WI38 (cell line): ENCODE measurements around the gene UBE2G2.

Experiments used
- H3K4me3 ChIP-seq: 2 replicates; pipeline ENCODE4 v1.5.1; 2011; ENCODE audit warnings: low read depth, mild to moderate bottlenecking, control low read depth, low read length
- TF ChIP-seq, protein P1 (sequence below): IDR thresholded peaks from 2 replicates; pipeline ENCODE4 v1.5.1; 2012; ENCODE audit warnings: low read depth, mild to moderate bottlenecking, control low read depth, low read length

Gene UBE2G2

DNA sequence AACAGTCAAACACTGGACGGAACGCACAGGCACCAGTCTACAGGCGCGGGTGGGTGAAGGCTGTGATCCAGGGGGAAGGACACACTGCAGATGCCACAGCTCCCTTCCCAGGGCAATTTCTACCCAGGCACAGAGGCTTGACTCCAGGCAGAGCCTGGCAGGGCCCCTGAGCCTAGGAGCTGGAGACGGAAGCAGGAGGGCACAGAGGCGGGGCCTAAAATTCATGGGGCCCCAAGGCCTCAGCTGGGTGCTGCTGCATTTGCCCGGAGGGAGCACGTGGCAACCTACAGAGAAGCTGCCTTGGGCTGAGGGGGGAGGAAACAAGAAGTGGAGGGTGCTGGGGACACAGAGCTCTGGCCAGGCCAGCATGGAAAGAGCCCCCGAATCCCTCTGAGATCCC, 41.2 kb downstream of the UBE2G2 start:
- H3K4me3 ChIP-seq: no peak overlapping the region
- TF ChIP-seq, protein P1, sequence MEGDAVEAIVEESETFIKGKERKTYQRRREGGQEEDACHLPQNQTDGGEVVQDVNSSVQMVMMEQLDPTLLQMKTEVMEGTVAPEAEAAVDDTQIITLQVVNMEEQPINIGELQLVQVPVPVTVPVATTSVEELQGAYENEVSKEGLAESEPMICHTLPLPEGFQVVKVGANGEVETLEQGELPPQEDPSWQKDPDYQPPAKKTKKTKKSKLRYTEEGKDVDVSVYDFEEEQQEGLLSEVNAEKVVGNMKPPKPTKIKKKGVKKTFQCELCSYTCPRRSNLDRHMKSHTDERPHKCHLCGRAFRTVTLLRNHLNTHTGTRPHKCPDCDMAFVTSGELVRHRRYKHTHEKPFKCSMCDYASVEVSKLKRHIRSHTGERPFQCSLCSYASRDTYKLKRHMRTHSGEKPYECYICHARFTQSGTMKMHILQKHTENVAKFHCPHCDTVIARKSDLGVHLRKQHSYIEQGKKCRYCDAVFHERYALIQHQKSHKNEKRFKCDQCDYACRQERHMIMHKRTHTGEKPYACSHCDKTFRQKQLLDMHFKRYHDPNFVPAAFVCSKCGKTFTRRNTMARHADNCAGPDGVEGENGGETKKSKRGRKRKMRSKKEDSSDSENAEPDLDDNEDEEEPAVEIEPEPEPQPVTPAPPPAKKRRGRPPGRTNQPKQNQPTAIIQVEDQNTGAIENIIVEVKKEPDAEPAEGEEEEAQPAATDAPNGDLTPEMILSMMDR: no peak

DNA sequence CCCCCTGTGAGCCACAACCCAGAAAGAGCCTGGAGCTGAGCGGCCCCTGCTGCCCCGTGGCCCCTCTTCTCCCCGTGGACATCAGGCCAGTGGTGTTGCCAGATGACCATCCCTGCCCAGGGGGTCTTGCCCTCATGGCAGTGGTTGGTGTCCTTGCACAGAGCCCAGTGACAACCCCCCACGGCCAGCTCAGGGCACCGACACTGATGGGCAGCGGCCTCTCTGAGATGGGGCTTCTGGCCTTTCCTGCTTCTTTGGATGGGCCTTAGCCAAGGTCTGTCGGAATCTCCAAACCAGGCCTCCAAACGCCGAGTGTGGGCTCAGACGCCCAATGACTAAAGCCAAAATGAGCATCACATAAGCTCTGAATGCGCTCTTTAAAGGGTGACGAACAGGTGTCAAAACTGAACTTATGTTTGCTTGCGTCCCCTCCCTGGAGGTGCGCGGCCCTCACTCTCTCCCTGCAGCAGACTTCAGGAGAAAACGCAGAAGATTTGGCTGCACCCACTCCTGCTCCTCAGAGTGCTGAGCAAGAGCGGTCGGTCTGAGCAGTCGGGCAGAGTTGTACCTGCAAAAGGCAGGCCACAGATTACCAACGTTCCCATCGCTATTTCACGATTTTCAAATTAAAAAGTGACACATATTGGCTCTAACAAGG, 41.9 kb downstream of the UBE2G2 start:
- no peak overlapping the region for H3K4me3 ChIP-seq
- TF ChIP-seq, protein P1: no peak

DNA sequence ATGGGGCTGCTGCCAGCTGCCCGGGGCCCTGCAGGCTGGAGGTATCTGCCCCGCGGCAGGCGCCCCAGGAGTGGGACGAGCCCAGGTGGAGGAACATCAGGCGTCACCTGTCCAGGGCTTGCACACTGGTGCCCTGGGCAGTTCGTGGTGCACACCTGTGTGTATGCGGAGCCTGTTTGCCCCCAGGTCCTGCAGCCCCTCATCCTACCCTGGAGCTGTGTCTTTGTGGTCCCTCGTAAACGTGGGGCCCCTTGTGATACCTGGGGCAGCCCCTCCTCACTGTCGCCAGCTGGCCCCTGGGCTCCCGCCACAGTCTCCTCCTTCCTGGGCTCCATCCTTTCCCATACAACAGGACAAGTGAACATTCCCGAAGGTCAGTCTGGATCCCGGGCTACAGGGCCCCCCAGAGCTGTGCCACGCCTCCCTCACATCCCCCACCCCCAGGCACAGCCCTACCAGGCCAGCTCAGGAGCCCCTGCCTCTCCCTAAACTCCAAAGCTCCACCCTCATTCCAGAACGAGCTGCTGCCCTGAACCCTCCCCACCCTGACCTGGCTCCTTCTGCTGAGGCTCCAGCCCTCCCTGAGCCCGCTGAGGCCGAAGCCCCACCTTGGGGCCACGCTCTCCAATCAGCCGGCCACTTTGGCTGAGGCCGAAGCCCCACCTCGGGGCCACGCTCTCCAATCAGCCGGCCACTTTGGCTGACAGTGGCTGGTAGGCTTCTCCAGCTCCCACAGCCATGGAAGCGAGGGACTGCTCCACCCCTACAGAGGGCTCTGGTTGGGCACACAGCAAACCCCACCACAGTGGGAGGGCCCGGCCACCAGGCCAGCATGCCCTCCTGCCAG, 42.6 kb downstream of the UBE2G2 start:
- TF ChIP-seq, protein P1: no peak

DNA sequence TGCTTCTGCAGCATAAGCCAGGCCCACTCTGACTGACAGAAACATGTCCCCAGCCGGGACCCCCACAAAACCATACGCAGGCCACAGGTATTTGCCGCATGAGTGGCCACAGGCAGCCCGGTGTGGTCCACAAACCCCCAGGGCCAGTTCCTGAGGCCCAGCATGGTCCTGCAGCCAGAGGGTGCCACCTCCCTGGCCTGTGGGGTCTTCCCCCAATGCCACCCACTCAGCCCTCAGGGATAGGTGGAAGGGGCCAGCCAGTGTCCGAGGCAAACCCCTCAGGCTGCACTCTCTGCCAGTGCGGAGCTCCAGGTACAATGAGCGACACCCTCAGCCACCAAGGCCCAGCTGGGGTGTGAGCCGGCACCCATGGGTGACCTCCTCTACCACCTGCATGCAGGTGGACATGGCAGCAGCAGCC, 43.5 kb downstream of the UBE2G2 start:
- TF ChIP-seq, protein P1: no peak
- H3K4me3 ChIP-seq: no peak overlapping the region

More for the DNA sequence above, 42.6 kb downstream of the UBE2G2 start:
- no peak overlapping the region for H3K4me3 ChIP-seq

DNA sequence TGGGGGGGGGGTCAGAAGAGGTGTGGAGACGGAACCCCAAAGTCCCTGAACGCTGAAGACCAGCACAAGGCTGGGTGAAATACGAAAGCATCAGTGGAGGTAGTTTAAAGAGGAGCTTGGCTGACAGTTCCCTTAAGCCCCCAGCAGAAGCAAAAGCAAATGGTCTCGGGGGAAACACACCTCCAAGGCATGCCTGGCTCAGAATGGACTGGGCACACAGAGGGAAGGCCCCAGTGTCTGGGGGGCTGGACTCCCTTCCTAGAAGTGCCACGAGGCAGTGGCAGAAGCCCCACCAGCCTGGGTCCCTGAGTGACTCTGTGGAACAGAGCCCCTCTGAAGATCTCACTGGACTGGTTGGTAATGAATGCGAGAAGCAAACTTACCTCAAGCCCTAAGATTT, 43.9 kb downstream of the UBE2G2 start:
- H3K4me3 ChIP-seq: no peak overlapping the region
- TF ChIP-seq, protein P1: no peak

DNA sequence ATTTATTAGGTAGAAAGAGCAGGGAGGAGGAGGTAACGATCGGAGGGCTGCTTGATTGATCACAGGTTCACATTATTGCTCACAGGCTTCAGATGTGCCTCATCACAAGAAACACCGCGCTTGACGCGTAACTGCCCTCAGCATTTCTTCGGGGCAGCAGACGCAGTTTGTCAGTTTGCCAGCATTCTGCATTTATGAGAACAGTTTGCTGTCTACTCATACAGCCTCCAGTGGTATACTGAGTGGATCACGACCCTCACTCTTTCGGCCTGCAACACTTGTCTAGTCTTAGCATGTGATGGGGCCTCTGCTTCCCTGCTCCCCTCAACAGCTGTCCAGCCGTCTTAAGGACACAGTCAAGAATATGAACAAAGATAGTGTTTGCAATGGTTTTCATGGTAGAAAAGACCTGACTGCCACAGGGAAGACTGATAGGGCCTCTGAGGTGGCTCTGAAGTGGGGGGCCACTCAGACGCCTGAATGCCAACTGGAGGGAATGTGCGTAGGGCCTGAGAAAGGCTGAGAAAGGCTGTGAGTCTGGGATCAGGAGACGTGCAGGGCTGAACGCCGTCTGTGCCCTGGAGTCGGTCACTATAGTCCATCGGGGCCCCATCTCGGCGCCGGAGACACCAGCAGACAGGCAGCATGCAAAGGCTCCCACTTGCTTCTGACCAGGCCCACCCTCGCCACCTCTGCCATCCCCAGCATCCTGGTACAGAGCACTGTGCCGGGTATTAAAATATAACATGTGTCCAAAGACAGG, 45.0 kb downstream of the UBE2G2 start:
- TF ChIP-seq, protein P1: no peak
- H3K4me3 ChIP-seq: no peak overlapping the region

DNA sequence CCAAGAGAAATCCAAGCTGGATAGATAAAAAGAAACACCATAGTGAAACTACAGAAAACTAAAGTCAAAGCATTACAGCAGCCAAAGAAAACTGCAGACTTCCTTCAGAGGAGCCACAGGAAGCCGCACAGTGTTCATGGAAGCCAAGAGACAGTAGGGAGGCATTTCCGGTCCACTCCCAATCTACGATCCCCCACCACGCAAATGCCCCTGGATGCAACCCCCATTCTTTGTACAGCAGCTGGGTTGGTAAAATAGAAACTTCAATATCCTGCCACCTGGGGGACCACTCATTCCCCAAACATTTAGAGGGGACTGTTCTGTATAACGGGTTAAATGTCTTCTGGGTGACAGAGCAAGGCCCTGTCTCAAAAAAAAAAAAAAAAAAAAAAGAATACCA, 46.4 kb downstream of the UBE2G2 start:
- no peak overlapping the region for H3K4me3 ChIP-seq
- TF ChIP-seq, protein P1: no peak
